ENCODE data around the gene DERA.
"Not testable (repeated sequence)": the region's sequence is repeated elsewhere in the genome, so short reads cannot be mapped to it uniquely, and the experiment has no call there.

DERA gene

GRCh38 chr12:16030744-16031143 is 119.6 kb downstream of the DERA start:
- no peaks in the 10 kb centered on the region for H3K4me1 Mint-ChIP-seq
- H3K27ac Mint-ChIP-seq (ENCODE audit: low read depth): no peak overlapping the region
- H3K27me3 Mint-ChIP-seq: no peaks in the 10 kb centered on the region
- H3K36me3 Mint-ChIP-seq (ENCODE audit: insufficient read depth): peaks cover 2% of the 10 kb centered on the region
- H3K9me3 Mint-ChIP-seq: no peaks in the 10 kb centered on the region
- H3K4me3 Mint-ChIP-seq: no peak overlapping the region
- DNase-seq (ENCODE audit: low spot score in 2 of 2) (no peak), ATAC-seq (replicated peaks; ENCODE audit: extremely low read depth, poor library complexity, severe bottlenecking) (no peak)

- Mint-ChIP-seq H3K4me3 (no peak overlapping the region), H3K4me1 (no peaks in the 10 kb centered on the region), H3K27ac (ENCODE audit: low read depth) (no peak overlapping the region), H3K27me3 (no peaks in the 10 kb centered on the region), H3K9me3 (no peaks in the 10 kb centered on the region), H3K36me3 (ENCODE audit: insufficient read depth) (peaks cover 6% of the 10 kb centered on the region)
- no peak for DNase-seq (ENCODE audit: low spot score in 2 of 2)
- no peak for ATAC-seq (replicated peaks; ENCODE audit: extremely low read depth, poor library complexity, severe bottlenecking)
Observed at GRCh38 chr12:16034136-16034817, 123.1 kb downstream of the DERA start.

DNA sequence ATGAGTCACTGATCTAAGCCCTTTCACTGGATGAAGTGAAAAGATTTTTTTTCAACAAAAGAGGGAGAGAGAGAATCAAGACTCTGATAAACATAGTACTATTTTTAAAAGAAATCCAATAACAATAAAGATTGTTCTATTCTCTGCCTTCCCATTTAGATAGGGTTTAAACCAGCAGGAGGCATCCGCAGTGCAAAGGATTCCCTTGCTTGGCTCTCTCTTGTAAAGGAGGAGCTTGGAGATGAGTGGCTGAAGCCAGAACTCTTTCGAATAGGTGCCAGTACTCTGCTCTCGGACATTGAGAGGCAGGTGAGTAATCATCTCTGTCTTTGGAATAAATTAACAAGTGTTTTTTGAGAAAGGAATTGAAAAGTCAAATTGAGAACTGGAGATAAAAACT is 124.9 kb downstream of the DERA start:
- H3K4me1 Mint-ChIP-seq: no peaks in the 10 kb centered on the region
- ATAC-seq (replicated peaks; ENCODE audit: extremely low read depth, poor library complexity, severe bottlenecking) (no peak), DNase-seq (ENCODE audit: low spot score in 2 of 2) (no peak)
- H3K27me3 Mint-ChIP-seq: no peaks in the 10 kb centered on the region
- no peak overlapping the region for H3K4me3 Mint-ChIP-seq
- H3K36me3 Mint-ChIP-seq (ENCODE audit: insufficient read depth): peaks cover 6% of the 10 kb centered on the region
- no peak overlapping the region for H3K27ac Mint-ChIP-seq (ENCODE audit: low read depth)
- no peaks in the 10 kb centered on the region for H3K9me3 Mint-ChIP-seq

DNA sequence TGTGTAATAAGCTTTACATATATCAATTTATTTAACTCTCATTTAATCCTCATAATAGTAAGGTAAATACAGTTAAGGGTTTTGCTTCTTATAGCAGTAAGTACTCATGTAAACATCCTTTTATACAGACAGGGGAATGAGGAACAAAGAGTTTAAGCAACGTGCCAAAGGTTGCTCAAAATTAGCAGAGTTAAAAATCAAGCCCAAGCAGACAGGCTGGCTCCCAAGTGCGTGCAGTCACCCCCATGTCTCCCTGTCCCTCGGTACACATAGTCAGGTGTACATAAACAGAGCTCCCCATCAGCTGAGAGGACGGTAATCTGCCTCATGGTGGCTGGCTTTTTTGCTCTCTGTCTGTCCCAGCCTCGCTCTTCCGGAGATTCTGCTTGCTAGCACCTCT is 126.4 kb downstream of the DERA start:
- Mint-ChIP-seq H3K27ac (ENCODE audit: low read depth) (no peak overlapping the region), H3K9me3 (peaks cover 6% of the 10 kb centered on the region), H3K4me3 (no peak overlapping the region), H3K36me3 (ENCODE audit: insufficient read depth) (peaks cover 4% of the 10 kb centered on the region), H3K27me3 (no peaks in the 10 kb centered on the region), H3K4me1 (no peaks in the 10 kb centered on the region)
- no peak for DNase-seq (ENCODE audit: low spot score in 2 of 2)
- ATAC-seq (replicated peaks; ENCODE audit: extremely low read depth, poor library complexity, severe bottlenecking): no peak

DNA sequence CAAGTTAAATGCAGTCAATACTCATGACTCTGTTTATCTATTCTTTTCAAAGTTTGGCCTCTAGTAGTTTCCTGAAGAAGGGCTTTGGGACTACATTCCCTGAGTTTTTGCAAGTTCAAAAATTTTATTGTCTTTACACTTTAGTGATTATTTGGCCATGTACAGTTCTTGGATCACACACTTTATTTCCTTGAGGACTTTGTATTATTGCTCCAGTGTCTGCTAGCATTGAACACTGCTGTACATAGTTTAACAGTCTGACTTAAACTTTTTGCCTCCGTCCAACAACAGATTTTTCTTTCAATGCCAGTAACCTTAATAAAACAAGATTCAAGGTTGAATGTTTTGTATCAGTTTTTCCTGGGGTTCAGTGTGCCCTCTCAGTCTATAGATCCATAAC is 132.3 kb downstream of the DERA start:
- no peaks in the 10 kb centered on the region for H3K36me3 Mint-ChIP-seq (ENCODE audit: insufficient read depth)
- ATAC-seq (replicated peaks; ENCODE audit: extremely low read depth, poor library complexity, severe bottlenecking) (no peak), DNase-seq (ENCODE audit: low spot score in 2 of 2) (no peak)
- H3K27ac Mint-ChIP-seq (ENCODE audit: low read depth): no peak overlapping the region
- no peaks in the 10 kb centered on the region for H3K4me1 Mint-ChIP-seq
- no peaks in the 10 kb centered on the region for H3K27me3 Mint-ChIP-seq
- H3K9me3 Mint-ChIP-seq: peaks cover 43% of the 10 kb centered on the region
- no peak overlapping the region for H3K4me3 Mint-ChIP-seq

DNA sequence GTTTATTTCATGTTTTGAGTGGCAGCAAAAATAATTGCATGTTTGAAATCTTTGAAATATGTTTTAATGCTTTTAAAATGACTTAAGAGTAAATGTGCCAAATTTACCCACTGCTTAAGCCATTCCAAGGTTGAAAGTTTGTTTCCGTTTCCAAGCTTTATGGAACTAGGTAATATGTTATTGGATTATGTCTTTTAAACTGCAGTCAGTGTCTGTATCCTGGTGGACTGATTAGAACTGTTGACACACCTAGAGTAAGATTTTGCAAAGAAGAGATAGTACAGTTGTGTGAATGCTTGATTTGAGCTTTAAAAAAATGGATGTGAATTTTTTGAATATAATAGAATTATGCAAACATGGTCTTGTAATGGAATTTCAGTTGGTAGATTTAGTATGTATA is 135.1 kb downstream of the DERA start:
- no peaks in the 10 kb centered on the region for H3K27me3 Mint-ChIP-seq
- no peaks in the 10 kb centered on the region for H3K36me3 Mint-ChIP-seq (ENCODE audit: insufficient read depth)
- DNase-seq (ENCODE audit: low spot score in 2 of 2) (no peak), ATAC-seq (replicated peaks; ENCODE audit: extremely low read depth, poor library complexity, severe bottlenecking) (no peak)
- no peak overlapping the region for H3K4me3 Mint-ChIP-seq
- no peaks in the 10 kb centered on the region for H3K4me1 Mint-ChIP-seq
- no peak overlapping the region for H3K27ac Mint-ChIP-seq (ENCODE audit: low read depth)
- H3K9me3 Mint-ChIP-seq: peaks cover 57% of the 10 kb centered on the region

DNA sequence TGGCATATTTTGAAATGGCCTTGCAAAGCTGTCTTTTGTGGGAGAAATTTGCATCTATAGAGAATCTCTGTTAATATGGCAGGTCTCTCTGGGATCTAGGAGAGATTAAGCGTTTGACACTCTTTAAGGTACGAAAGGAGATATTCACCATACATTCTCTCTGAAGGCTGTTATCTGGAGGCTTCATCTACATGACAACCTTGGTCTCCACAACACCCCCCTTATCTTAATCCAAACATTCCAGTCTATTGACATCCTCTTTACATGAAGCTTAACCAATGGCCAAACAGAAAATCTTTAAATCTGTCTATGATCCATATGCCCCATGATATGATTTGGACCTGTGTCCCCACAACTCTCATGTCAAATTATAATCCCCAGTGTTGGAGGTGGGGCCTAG is 137.4 kb downstream of the DERA start:
- H3K4me1 Mint-ChIP-seq: no peaks in the 10 kb centered on the region
- H3K9me3 Mint-ChIP-seq: peaks cover 47% of the 10 kb centered on the region
- DNase-seq (ENCODE audit: low spot score in 2 of 2) (no peak), ATAC-seq (replicated peaks; ENCODE audit: extremely low read depth, poor library complexity, severe bottlenecking) (no peak)
- no peak overlapping the region for H3K27ac Mint-ChIP-seq (ENCODE audit: low read depth)
- no peaks in the 10 kb centered on the region for H3K36me3 Mint-ChIP-seq (ENCODE audit: insufficient read depth)
- H3K27me3 Mint-ChIP-seq: no peaks in the 10 kb centered on the region
- H3K4me3 Mint-ChIP-seq: no peak overlapping the region

- ATAC-seq (replicated peaks; ENCODE audit: extremely low read depth, poor library complexity, severe bottlenecking) (no peak), DNase-seq (ENCODE audit: low spot score in 2 of 2) (no peak)
- H3K27me3 Mint-ChIP-seq: no peaks in the 10 kb centered on the region
- H3K27ac Mint-ChIP-seq (ENCODE audit: low read depth): no peak overlapping the region
- no peaks in the 10 kb centered on the region for H3K4me1 Mint-ChIP-seq
- H3K36me3 Mint-ChIP-seq (ENCODE audit: insufficient read depth): no peaks in the 10 kb centered on the region
- H3K4me3 Mint-ChIP-seq: no peak overlapping the region
- peaks cover 5% of the 10 kb centered on the region for H3K9me3 Mint-ChIP-seq
Observed at GRCh38 chr12:16056910-16057309, 145.8 kb downstream of the DERA start.

DNA sequence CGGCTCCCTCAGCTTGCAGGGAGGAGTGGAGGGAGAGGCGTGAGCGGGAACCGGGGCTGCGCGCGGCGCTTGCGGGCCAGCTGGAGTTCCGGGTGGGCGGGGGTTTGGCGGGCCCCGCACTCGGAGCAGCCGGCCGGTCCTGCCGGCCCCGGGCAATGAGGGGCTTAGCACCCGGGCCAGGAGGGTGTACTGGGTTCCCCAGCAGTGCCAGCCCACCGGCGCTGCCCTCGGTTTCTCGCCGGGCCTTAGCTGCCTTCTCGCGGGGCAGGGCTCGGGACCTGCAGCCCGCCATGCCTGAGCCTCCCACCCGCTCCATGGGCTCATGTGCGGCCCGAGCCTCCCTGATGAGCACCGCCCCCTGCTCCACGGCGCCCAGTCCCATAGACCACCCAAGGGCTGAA is 146.2 kb downstream of the DERA start:
- not testable (repeated sequence) for H3K36me3 Mint-ChIP-seq (ENCODE audit: insufficient read depth); H3K9me3 Mint-ChIP-seq; H3K27ac Mint-ChIP-seq (ENCODE audit: low read depth); H3K4me1 Mint-ChIP-seq; H3K27me3 Mint-ChIP-seq; ATAC-seq (replicated peaks; ENCODE audit: extremely low read depth, poor library complexity, severe bottlenecking); DNase-seq (ENCODE audit: low spot score in 2 of 2); H3K4me3 Mint-ChIP-seq

- ATAC-seq (replicated peaks; ENCODE audit: extremely low read depth, poor library complexity, severe bottlenecking) (no peak), DNase-seq (ENCODE audit: low spot score in 2 of 2) (no peak)
- H3K36me3 Mint-ChIP-seq (ENCODE audit: insufficient read depth): no peaks in the 10 kb centered on the region
- H3K27me3 Mint-ChIP-seq: no peaks in the 10 kb centered on the region
- no peaks in the 10 kb centered on the region for H3K4me1 Mint-ChIP-seq
- H3K9me3 Mint-ChIP-seq: no peaks in the 10 kb centered on the region
- H3K27ac Mint-ChIP-seq (ENCODE audit: low read depth): no peak overlapping the region
- no peak overlapping the region for H3K4me3 Mint-ChIP-seq
Observed at GRCh38 chr12:16062611-16063010, 151.5 kb downstream of the DERA start.

- DNase-seq (ENCODE audit: low spot score in 2 of 2): no peak
- Mint-ChIP-seq H3K36me3 (ENCODE audit: insufficient read depth) (no peaks in the 10 kb centered on the region), H3K4me3 (no peak overlapping the region), H3K27me3 (no peaks in the 10 kb centered on the region), H3K27ac (ENCODE audit: low read depth) (no peak overlapping the region), H3K4me1 (no peaks in the 10 kb centered on the region), H3K9me3 (no peaks in the 10 kb centered on the region)
- no peak for ATAC-seq (replicated peaks; ENCODE audit: extremely low read depth, poor library complexity, severe bottlenecking)
Observed at GRCh38 chr12:16063726-16064125, 152.6 kb downstream of the DERA start.

DNA sequence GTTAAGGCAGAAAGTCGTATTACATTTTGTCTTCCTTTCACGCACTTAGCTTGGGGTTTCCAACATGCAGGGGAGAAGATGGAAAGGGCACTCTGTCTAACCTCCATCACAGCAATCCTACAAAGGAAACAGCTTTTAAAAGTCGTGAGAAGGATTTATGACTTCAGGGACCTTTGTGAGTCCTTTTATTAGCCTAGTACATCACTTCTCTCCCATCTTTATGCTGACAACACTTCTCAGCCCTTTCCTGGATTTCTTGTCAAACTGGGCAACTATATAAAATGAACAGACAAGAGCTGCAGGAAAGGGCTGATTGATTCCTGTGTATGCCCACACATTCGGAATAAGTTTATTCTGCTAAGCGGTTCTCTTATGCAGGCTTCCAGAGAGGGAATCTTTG is 159.0 kb downstream of the DERA start:
- DNase-seq (ENCODE audit: low spot score in 2 of 2) (no peak), ATAC-seq (replicated peaks; ENCODE audit: extremely low read depth, poor library complexity, severe bottlenecking) (no peak)
- no peaks in the 10 kb centered on the region for H3K36me3 Mint-ChIP-seq (ENCODE audit: insufficient read depth)
- H3K4me1 Mint-ChIP-seq: no peaks in the 10 kb centered on the region
- no peaks in the 10 kb centered on the region for H3K9me3 Mint-ChIP-seq
- no peak overlapping the region for H3K27ac Mint-ChIP-seq (ENCODE audit: low read depth)
- peaks cover 8% of the 10 kb centered on the region for H3K27me3 Mint-ChIP-seq
- no peak overlapping the region for H3K4me3 Mint-ChIP-seq

- H3K4me3 Mint-ChIP-seq: no peak overlapping the region
- H3K4me1 Mint-ChIP-seq: no peaks in the 10 kb centered on the region
- ATAC-seq (replicated peaks; ENCODE audit: extremely low read depth, poor library complexity, severe bottlenecking) (no peak), DNase-seq (ENCODE audit: low spot score in 2 of 2) (no peak)
- H3K36me3 Mint-ChIP-seq (ENCODE audit: insufficient read depth): no peaks in the 10 kb centered on the region
- no peak overlapping the region for H3K27ac Mint-ChIP-seq (ENCODE audit: low read depth)
- no peaks in the 10 kb centered on the region for H3K9me3 Mint-ChIP-seq
- H3K27me3 Mint-ChIP-seq: peaks cover 8% of the 10 kb centered on the region
Observed at GRCh38 chr12:16072678-16073077, 161.5 kb downstream of the DERA start.

- ATAC-seq (replicated peaks; ENCODE audit: extremely low read depth, poor library complexity, severe bottlenecking): no peak
- no peak overlapping the region for H3K4me3 Mint-ChIP-seq
Observed at GRCh38 chr12:16074894-16075293, 163.8 kb downstream of the DERA start.

More at GRCh38 chr12:16074894-16075293, 163.8 kb downstream of the DERA start:
- H3K27ac Mint-ChIP-seq (ENCODE audit: low read depth): no peak overlapping the region
- no peaks in the 10 kb centered on the region for H3K4me1 Mint-ChIP-seq
- peaks cover 8% of the 10 kb centered on the region for H3K27me3 Mint-ChIP-seq
- H3K36me3 Mint-ChIP-seq (ENCODE audit: insufficient read depth): peaks cover 3% of the 10 kb centered on the region
- no peak for DNase-seq (ENCODE audit: low spot score in 2 of 2)
- no peaks in the 10 kb centered on the region for H3K9me3 Mint-ChIP-seq

Data from central memory CD8-positive, alpha-beta T cell (primary cell).